ENCODE data around the gene DOCK1. TPM values are rescaled to one million over a fixed set of nuclear protein-coding genes. Genes with fewer than 3 reads are reported as not detected.

DOCK1 gene
- total and polyA plus RNA-seq, 7 experiments from 2014 or later = 0.11 to 1.2 (median 0.34) TPM; not detected in 2

- Mint-ChIP-seq H3K27ac (no peak overlapping the region), H3K4me1 (no peaks in the 10 kb centered on the region), H3K27me3 (no peaks in the 10 kb centered on the region), H3K9me3 (no peaks in the 10 kb centered on the region), H3K4me3 (no peak overlapping the region), H3K36me3 (no peaks in the 10 kb centered on the region)
- no peak overlapping the region for H3K4me3 ChIP-seq (ENCODE audit: low read length)
- CTCF ChIA-PET = no interaction called here
- H3K27me3 ChIP-seq (ENCODE audit: control insufficient read depth in 2 of 2, insufficient read depth in 2 of 2, low read length in 2 of 2) = no peaks in the 10 kb centered on the region
- H3K36me3 ChIP-seq (ENCODE audit: control insufficient read depth in 2 of 3, insufficient read depth in 3 of 3, low read length in 3 of 3) = no peaks in the 10 kb centered on the region
- no peaks in the 10 kb centered on the region for H3K9me3 ChIP-seq (ENCODE audit: control insufficient read depth in 2 of 3, low read length in 3 of 3)
- DNase-seq (no peak), ATAC-seq (no peak)
- no peak overlapping the region for H3K27ac ChIP-seq (ENCODE audit: low read depth, low read length)
- no peaks in the 10 kb centered on the region for H3K4me1 ChIP-seq (ENCODE audit: control insufficient read depth in 2 of 2, insufficient read depth in 2 of 2, low read length in 2 of 2)
- POLR2A ChIA-PET = no interaction called here
- intact Hi-C loops (cut with micrococcal nuclease) = no loop called here
Measured at GRCh38 chr10:127415901-127416581, 510.8 kb downstream of the DOCK1 start.

- POLR2A ChIA-PET = no interaction called here
- no peaks in the 10 kb centered on the region for H3K9me3 Mint-ChIP-seq
- no peaks in the 10 kb centered on the region for H3K27me3 ChIP-seq (ENCODE audit: control insufficient read depth in 2 of 2, insufficient read depth in 2 of 2, low read length in 2 of 2)
- CTCF ChIA-PET = no interaction called here
- no peak overlapping the region for H3K27ac Mint-ChIP-seq
- H3K36me3 Mint-ChIP-seq = no peaks in the 10 kb centered on the region
- no peaks in the 10 kb centered on the region for H3K4me1 ChIP-seq (ENCODE audit: control insufficient read depth in 2 of 2, insufficient read depth in 2 of 2, low read length in 2 of 2)
- H3K9me3 ChIP-seq (ENCODE audit: control insufficient read depth in 2 of 3, low read length in 3 of 3) = no peaks in the 10 kb centered on the region
- H3K4me3 Mint-ChIP-seq = no peak overlapping the region
- ATAC-seq (no peak), DNase-seq (no peak)
- no peaks in the 10 kb centered on the region for H3K36me3 ChIP-seq (ENCODE audit: control insufficient read depth in 2 of 3, insufficient read depth in 3 of 3, low read length in 3 of 3)
- H3K27ac ChIP-seq (ENCODE audit: low read depth, low read length) = no peak overlapping the region
- H3K4me3 ChIP-seq (ENCODE audit: low read length) = no peak overlapping the region
- no peaks in the 10 kb centered on the region for H3K4me1 Mint-ChIP-seq
- intact Hi-C loops (cut with micrococcal nuclease) = no loop called here
- H3K27me3 Mint-ChIP-seq = no peaks in the 10 kb centered on the region
Measured at GRCh38 chr10:127417031-127417430, 511.8 kb downstream of the DOCK1 start.

DNA sequence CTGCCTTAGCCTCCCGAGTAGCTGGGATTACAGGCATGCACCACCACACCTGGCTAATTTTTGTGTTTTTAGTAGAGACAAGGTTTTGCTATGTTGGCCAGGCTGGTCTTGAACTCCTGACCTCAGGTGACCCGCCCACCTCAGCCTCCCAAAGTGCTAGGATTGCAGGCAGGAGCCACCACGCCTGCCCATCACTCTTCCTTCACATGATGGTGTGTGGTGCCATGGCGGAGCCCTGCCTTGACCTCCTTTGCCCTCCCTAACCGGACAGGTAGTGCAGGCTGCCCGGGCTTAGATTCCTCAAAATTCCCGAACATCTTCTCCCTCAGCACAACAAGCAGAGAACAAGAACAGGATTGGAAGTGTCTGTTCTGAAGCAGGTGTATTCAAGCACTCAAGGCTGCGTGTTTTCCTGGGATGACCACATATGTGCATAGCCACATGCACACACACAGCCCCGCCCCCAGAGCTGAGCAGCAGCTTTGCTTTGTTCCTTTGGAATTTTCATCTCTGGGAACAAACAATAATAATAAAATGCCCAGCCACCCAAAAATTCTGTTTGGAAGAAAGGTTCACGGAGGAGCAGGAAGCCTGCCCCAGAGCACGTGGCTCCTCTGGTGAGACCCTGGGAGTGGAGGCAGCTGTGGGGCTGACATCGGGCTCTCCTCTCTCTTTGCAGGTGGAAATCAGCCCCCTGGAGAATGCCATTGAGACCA, 512.6 kb downstream of the DOCK1 start:
- no peaks in the 10 kb centered on the region for H3K4me1 Mint-ChIP-seq
- Histone ChIP-seq H3K27me3 (ENCODE audit: control insufficient read depth in 2 of 2, insufficient read depth in 2 of 2, low read length in 2 of 2) (no peaks in the 10 kb centered on the region), H3K9me3 (ENCODE audit: control insufficient read depth in 2 of 3, low read length in 3 of 3) (no peaks in the 10 kb centered on the region), H3K27ac (ENCODE audit: low read depth, low read length) (no peak overlapping the region), H3K36me3 (ENCODE audit: control insufficient read depth in 2 of 3, insufficient read depth in 3 of 3, low read length in 3 of 3) (no peaks in the 10 kb centered on the region), H3K4me3 (ENCODE audit: low read length) (no peak overlapping the region), H3K4me1 (ENCODE audit: control insufficient read depth in 2 of 2, insufficient read depth in 2 of 2, low read length in 2 of 2) (no peaks in the 10 kb centered on the region)
- no peaks in the 10 kb centered on the region for H3K36me3 Mint-ChIP-seq
- DNase-seq (no peak), ATAC-seq (no peak)
- H3K27me3 Mint-ChIP-seq = no peaks in the 10 kb centered on the region
- no peak overlapping the region for H3K27ac Mint-ChIP-seq
- ChIA-PET CTCF (no interaction called here), POLR2A (no interaction called here)
- H3K4me3 Mint-ChIP-seq = no peak overlapping the region
- no peaks in the 10 kb centered on the region for H3K9me3 Mint-ChIP-seq
- intact Hi-C loops (cut with micrococcal nuclease) = no loop called here

DNA sequence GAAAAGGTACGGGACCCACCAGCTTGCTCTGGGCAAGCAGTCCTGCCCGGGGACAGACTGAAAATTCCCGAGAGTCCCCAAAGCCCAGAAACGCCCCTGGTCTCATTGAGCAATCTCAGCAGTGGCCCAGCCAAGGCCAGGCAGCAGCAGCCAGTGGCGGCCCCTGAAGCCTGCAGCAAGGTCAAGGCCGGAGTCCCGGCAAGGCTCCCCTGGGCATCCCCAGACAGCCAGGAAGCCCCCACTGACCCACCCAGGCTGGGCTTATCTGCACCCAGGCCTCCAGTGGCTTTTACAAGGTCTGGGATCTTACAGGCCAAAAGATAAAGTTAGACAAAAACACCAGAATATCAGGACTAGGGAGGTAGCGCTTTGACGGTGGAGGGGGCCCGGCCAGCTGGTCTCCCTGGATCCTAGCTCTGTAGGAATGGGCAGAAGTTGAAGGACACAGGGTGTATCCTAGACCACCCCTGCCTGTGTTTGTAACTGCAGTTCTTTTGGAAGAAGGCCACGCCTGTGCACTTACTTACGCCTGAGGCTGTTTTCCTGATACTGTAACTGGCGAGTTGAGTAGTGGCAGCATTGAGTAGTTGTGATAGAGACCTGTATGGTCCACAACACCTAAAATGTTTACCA, 513.4 kb downstream of the DOCK1 start:
- no peaks in the 10 kb centered on the region for H3K4me1 Mint-ChIP-seq
- Histone ChIP-seq H3K27ac (ENCODE audit: low read depth, low read length) (no peak overlapping the region), H3K9me3 (ENCODE audit: control insufficient read depth in 2 of 3, low read length in 3 of 3) (no peaks in the 10 kb centered on the region), H3K4me1 (ENCODE audit: control insufficient read depth in 2 of 2, insufficient read depth in 2 of 2, low read length in 2 of 2) (no peaks in the 10 kb centered on the region), H3K27me3 (ENCODE audit: control insufficient read depth in 2 of 2, insufficient read depth in 2 of 2, low read length in 2 of 2) (no peaks in the 10 kb centered on the region), H3K4me3 (ENCODE audit: low read length) (no peak overlapping the region), H3K36me3 (ENCODE audit: control insufficient read depth in 2 of 3, insufficient read depth in 3 of 3, low read length in 3 of 3) (no peaks in the 10 kb centered on the region)
- POLR2A ChIA-PET = no interaction called here
- no peaks in the 10 kb centered on the region for H3K9me3 Mint-ChIP-seq
- no peaks in the 10 kb centered on the region for H3K27me3 Mint-ChIP-seq
- H3K27ac Mint-ChIP-seq = no peak overlapping the region
- DNase-seq (no peak), ATAC-seq (no peak)
- CTCF ChIA-PET = no interaction called here
- H3K4me3 Mint-ChIP-seq = no peak overlapping the region
- intact Hi-C loops (cut with micrococcal nuclease) = no loop called here
- H3K36me3 Mint-ChIP-seq = no peaks in the 10 kb centered on the region

- no peaks in the 10 kb centered on the region for H3K27me3 ChIP-seq (ENCODE audit: control insufficient read depth in 2 of 2, insufficient read depth in 2 of 2, low read length in 2 of 2)
- DNase-seq = no peak
- no peaks in the 10 kb centered on the region for H3K9me3 ChIP-seq (ENCODE audit: control insufficient read depth in 2 of 3, low read length in 3 of 3)
- ChIA-PET CTCF (no interaction called here), POLR2A (no interaction called here)
- no peak overlapping the region for H3K4me3 ChIP-seq (ENCODE audit: low read length)
- no peak overlapping the region for H3K27ac ChIP-seq (ENCODE audit: low read depth, low read length)
- no peak overlapping the region for H3K4me3 Mint-ChIP-seq
- intact Hi-C loops (cut with micrococcal nuclease) = no loop called here
- H3K4me1 Mint-ChIP-seq = no peaks in the 10 kb centered on the region
- no peaks in the 10 kb centered on the region for H3K36me3 Mint-ChIP-seq
- H3K36me3 ChIP-seq (ENCODE audit: control insufficient read depth in 2 of 3, insufficient read depth in 3 of 3, low read length in 3 of 3) = no peaks in the 10 kb centered on the region
- no peaks in the 10 kb centered on the region for H3K9me3 Mint-ChIP-seq
- no peak for ATAC-seq
- peaks cover 0 to 7% (median 0%) of the 10 kb centered on the region in 5 donors for H3K27me3 Mint-ChIP-seq
- H3K27ac Mint-ChIP-seq = no peak overlapping the region
- no peaks in the 10 kb centered on the region for H3K4me1 ChIP-seq (ENCODE audit: control insufficient read depth in 2 of 2, insufficient read depth in 2 of 2, low read length in 2 of 2)
Measured at GRCh38 chr10:127420138-127420684, 515.0 kb downstream of the DOCK1 start.

DNA sequence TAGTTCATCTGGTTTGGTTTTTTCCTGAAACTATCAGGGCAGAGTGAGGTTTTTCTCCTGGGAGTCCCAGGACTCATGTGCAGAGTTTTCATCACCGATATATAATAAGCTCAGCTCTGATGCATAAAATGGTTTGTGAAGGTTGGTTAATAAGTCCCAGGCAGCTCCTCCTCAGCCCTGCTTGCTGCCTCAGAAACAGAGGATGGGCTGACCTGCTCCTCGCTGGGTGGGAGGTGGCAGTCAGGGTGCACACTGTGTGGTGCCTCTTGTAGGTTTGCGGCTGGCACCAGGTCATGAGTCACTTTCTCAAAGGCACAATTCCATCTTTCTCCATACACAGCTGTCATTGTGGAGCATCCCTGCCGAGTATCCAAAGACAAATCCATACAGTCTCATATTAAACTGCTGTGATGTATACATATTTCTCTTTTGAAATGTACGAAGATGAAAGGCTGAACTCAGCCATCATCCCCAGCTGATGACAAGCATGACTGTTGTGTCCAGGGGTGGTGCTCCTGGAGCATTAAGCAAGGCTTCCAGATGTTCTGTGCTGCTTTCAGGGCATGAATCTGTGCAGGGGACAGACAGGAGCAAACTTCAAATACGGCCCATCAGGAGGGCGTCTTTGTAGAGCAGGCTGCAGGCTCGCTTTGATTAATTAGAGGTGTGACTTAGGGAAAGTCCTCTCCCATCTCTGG, 518.1 kb downstream of the DOCK1 start:
- Mint-ChIP-seq H3K9me3 (peaks cover 0 to 4% (median 0%) of the 10 kb centered on the region in 11 donors), H3K4me1 (no peaks in the 10 kb centered on the region), H3K27me3 (peaks cover 0 to 8% (median 0%) of the 10 kb centered on the region in 5 donors), H3K4me3 (no peak overlapping the region), H3K36me3 (no peaks in the 10 kb centered on the region), H3K27ac (no peak overlapping the region)
- no peaks in the 10 kb centered on the region for H3K9me3 ChIP-seq (ENCODE audit: control insufficient read depth in 2 of 3, low read length in 3 of 3)
- no peak overlapping the region for H3K4me3 ChIP-seq (ENCODE audit: low read length)
- no peaks in the 10 kb centered on the region for H3K27me3 ChIP-seq (ENCODE audit: control insufficient read depth in 2 of 2, insufficient read depth in 2 of 2, low read length in 2 of 2)
- intact Hi-C loops (cut with micrococcal nuclease) = no loop called here
- ATAC-seq = no peak
- no peaks in the 10 kb centered on the region for H3K36me3 ChIP-seq (ENCODE audit: control insufficient read depth in 2 of 3, insufficient read depth in 3 of 3, low read length in 3 of 3)
- H3K4me1 ChIP-seq (ENCODE audit: control insufficient read depth in 2 of 2, insufficient read depth in 2 of 2, low read length in 2 of 2) = no peaks in the 10 kb centered on the region
- ChIA-PET POLR2A (no interaction called here), CTCF (no interaction called here)
- H3K27ac ChIP-seq (ENCODE audit: low read depth, low read length) = no peak overlapping the region
- no peak for DNase-seq
